KMS-11 (cell line): ENCODE results near the gene TAOK1.

Experiments used
- H2AFZ ChIP-seq: fragments of 200-600 bp; sonication (generic); 2 replicates; pipeline ENCODE4 v1.6.1; 2016; ENCODE audit warnings: antibody characterized with exemption, mixed run types, low read depth
- H3K27ac ChIP-seq: fragments of 200-600 bp; sonication (generic); 2 replicates; pipeline ENCODE4 v1.6.1; 2016; ENCODE audit warnings: mild to moderate bottlenecking, mixed run types
- H3K27me3 ChIP-seq: fragments of 200-600 bp; sonication (generic); 2 replicates; pipeline ENCODE4 v1.6.1; 2017; ENCODE audit warnings: mild to moderate bottlenecking, low read depth, mixed run types, moderate library complexity; ENCODE audit not compliant: insufficient read depth
- H3K36me3 ChIP-seq: fragments of 200-600 bp; sonication (generic); 2 replicates; pipeline ENCODE4 v1.6.1; 2017; ENCODE audit warnings: mild to moderate bottlenecking, mixed run types; ENCODE audit not compliant: insufficient read depth
- H3K4me1 ChIP-seq: fragments of 200-600 bp; sonication (generic); 2 replicates; pipeline ENCODE4 v1.6.1; 2016; ENCODE audit warnings: mild to moderate bottlenecking, low read depth, mixed run types; ENCODE audit not compliant: poor library complexity, severe bottlenecking
- H3K4me2 ChIP-seq: fragments of 200-600 bp; sonication (generic); 2 replicates; pipeline ENCODE4 v1.7.0; 2016; ENCODE audit warnings: mild to moderate bottlenecking, mixed run types
- H3K4me3 ChIP-seq: fragments of 200-600 bp; sonication (generic); IDR thresholded peaks from 2 replicates; pipeline ENCODE4 v1.6.1; 2017; ENCODE audit warnings: low read depth, low read length, mixed read lengths; ENCODE audit not compliant: insufficient read depth
- H3K79me2 ChIP-seq: fragments of 200-600 bp; sonication (generic); 2 replicates; pipeline ENCODE4 v1.6.1; 2016; ENCODE audit warnings: low read depth, mixed run types; ENCODE audit not compliant: insufficient read depth
- H3K9ac ChIP-seq: fragments of 200-600 bp; sonication (generic); 2 replicates; pipeline ENCODE4 v1.6.1; 2016; ENCODE audit warnings: mild to moderate bottlenecking, mixed run types
- H4K20me1 ChIP-seq: fragments of 200-600 bp; sonication (generic); 2 replicates; pipeline ENCODE4 v1.6.1; 2016; ENCODE audit warnings: mild to moderate bottlenecking, mixed run types; ENCODE audit not compliant: insufficient read depth
- CTCF ChIP-seq: fragments of 200-600 bp; sonication (generic); conservative IDR thresholded peaks from 2 replicates; pipeline ENCODE4 v1.6.1; 2017; ENCODE audit warnings: low read depth, mild to moderate bottlenecking, antibody characterized with exemption, low read length, moderate library complexity, mixed read lengths

The TAOK1 gene

GRCh38 chr17:29359777-29360176, 30.4 kb upstream of the TAOK1 start:
- Histone ChIP-seq H4K20me1 (no peaks in the 10 kb centered on the region), H3K9ac (no peak overlapping the region), H3K79me2 (no peaks in the 10 kb centered on the region), H3K4me3 (no peak overlapping the region), H3K27ac (no peak overlapping the region), H3K4me1 (peaks cover 29% of the 10 kb centered on the region), H3K27me3 (no peaks in the 10 kb centered on the region), H3K4me2 (no peak overlapping the region), H3K36me3 (no peaks in the 10 kb centered on the region), H2AFZ (no peak overlapping the region)
- TF ChIP-seq CTCF: no peak

- Histone ChIP-seq H3K4me1 (peaks cover 16% of the 10 kb centered on the region), H3K27me3 (no peaks in the 10 kb centered on the region), H3K4me2 (no peak overlapping the region), H4K20me1 (no peaks in the 10 kb centered on the region), H3K9ac (no peak overlapping the region), H3K79me2 (no peaks in the 10 kb centered on the region), H2AFZ (no peak overlapping the region), H3K4me3 (no peak overlapping the region), H3K36me3 (no peaks in the 10 kb centered on the region), H3K27ac (no peak overlapping the region)
- no peak for TF ChIP-seq CTCF
These were observed 26.4 kb upstream of the TAOK1 start for GRCh38 chr17:29363716-29364115.

- no peaks in the 10 kb centered on the region for H4K20me1 ChIP-seq
- TF ChIP-seq CTCF: no peak
- H3K36me3 ChIP-seq: no peaks in the 10 kb centered on the region
- no peak overlapping the region for H3K4me3 ChIP-seq
- no peaks in the 10 kb centered on the region for H3K27me3 ChIP-seq
- H2AFZ ChIP-seq: no peak overlapping the region
- no peak overlapping the region for H3K4me2 ChIP-seq
- no peak overlapping the region for H3K27ac ChIP-seq
- H3K79me2 ChIP-seq: no peaks in the 10 kb centered on the region
- H3K4me1 ChIP-seq: peaks cover 18% of the 10 kb centered on the region
- H3K9ac ChIP-seq: no peak overlapping the region
These were observed 25.5 kb upstream of the TAOK1 start for GRCh38 chr17:29364691-29365090.

- H3K4me3 ChIP-seq: no peak overlapping the region
- peaks cover 12% of the 10 kb centered on the region for H3K4me1 ChIP-seq
- no peak overlapping the region for H3K4me2 ChIP-seq
- no peaks in the 10 kb centered on the region for H3K36me3 ChIP-seq
- TF ChIP-seq CTCF: no peak
- no peak overlapping the region for H2AFZ ChIP-seq
- no peak overlapping the region for H3K9ac ChIP-seq
- H4K20me1 ChIP-seq: no peaks in the 10 kb centered on the region
- no peaks in the 10 kb centered on the region for H3K79me2 ChIP-seq
- H3K27ac ChIP-seq: no peak overlapping the region
- no peaks in the 10 kb centered on the region for H3K27me3 ChIP-seq
These were observed 22.0 kb upstream of the TAOK1 start for GRCh38 chr17:29368161-29368560.

GRCh38 chr17:29368926-29369325, 21.2 kb upstream of the TAOK1 start:
- Histone ChIP-seq H3K4me2 (no peak overlapping the region), H4K20me1 (no peaks in the 10 kb centered on the region), H2AFZ (no peak overlapping the region), H3K9ac (no peak overlapping the region), H3K4me1 (peaks cover 7% of the 10 kb centered on the region), H3K27ac (no peak overlapping the region), H3K79me2 (no peaks in the 10 kb centered on the region), H3K36me3 (no peaks in the 10 kb centered on the region), H3K4me3 (no peak overlapping the region), H3K27me3 (no peaks in the 10 kb centered on the region)
- TF ChIP-seq CTCF: no peak
